SHP77 treated with DMSO at 0.1 percent for 48 hours (cell line): ENCODE data around the gene TTC21B.
"Not testable (repeated sequence)": the region's sequence is repeated elsewhere in the genome, so short reads cannot be mapped to it uniquely, and the experiment has no call there.

Experiments
- DNase-seq: peaks from one replicate; lab custom pipeline; 2025; lab: John Stamatoyannopoulos, UW

Gene TTC21B

GRCh38 chr2:165886487-165887146 is 67.0 kb downstream of the TTC21B start:
- no peak for DNase-seq

- DNase-seq: no peak
These were observed 75.7 kb downstream of the TTC21B start for GRCh38 chr2:165877565-165878550.

- DNase-seq: no peak
These were observed 76.9 kb downstream of the TTC21B start for GRCh38 chr2:165876712-165877111.

- no peak for DNase-seq
These were observed 77.3 kb downstream of the TTC21B start for GRCh38 chr2:165876269-165876668.

- peak; percentile 13 for DNase-seq
These were observed 79.0 kb downstream of the TTC21B start for GRCh38 chr2:165874445-165875039.

- no peak for DNase-seq
These were observed 81.3 kb downstream of the TTC21B start for GRCh38 chr2:165872101-165872791.

- no peak for DNase-seq
These were observed 82.6 kb downstream of the TTC21B start for GRCh38 chr2:165871025-165871424.

GRCh38 chr2:165870346-165870745 is 83.2 kb downstream of the TTC21B start:
- no peak for DNase-seq

- DNase-seq: no peak
These were observed 85.4 kb downstream of the TTC21B start for GRCh38 chr2:165868211-165868610.

GRCh38 chr2:165864296-165864695 is 89.3 kb downstream of the TTC21B start:
- DNase-seq: no peak

GRCh38 chr2:165863810-165864261 is 89.7 kb downstream of the TTC21B start:
- DNase-seq: no peak

GRCh38 chr2:165861083-165861482 is 92.5 kb downstream of the TTC21B start:
- DNase-seq: not testable (repeated sequence)

- DNase-seq: not testable (repeated sequence)
These were observed 93.9 kb downstream of the TTC21B start for GRCh38 chr2:165859723-165860122.

- no peak for DNase-seq
These were observed 95.7 kb downstream of the TTC21B start for GRCh38 chr2:165857876-165858275.

- DNase-seq: no peak
These were observed 101.2 kb downstream of the TTC21B start for GRCh38 chr2:165852394-165852793.

GRCh38 chr2:165847001-165847400 is 106.6 kb downstream of the TTC21B start:
- DNase-seq: no peak

GRCh38 chr2:165846056-165846455 is 107.5 kb downstream of the TTC21B start:
- no peak for DNase-seq

- DNase-seq: no peak
These were observed 109.4 kb downstream of the TTC21B start for GRCh38 chr2:165844216-165844615.

GRCh38 chr2:165843351-165843750 is 110.2 kb downstream of the TTC21B start:
- DNase-seq: no peak

- no peak for DNase-seq
These were observed 113.1 kb downstream of the TTC21B start for GRCh38 chr2:165840333-165840958.

- no peak for DNase-seq
These were observed 114.0 kb downstream of the TTC21B start for GRCh38 chr2:165839610-165840009.

- DNase-seq: no peak
These were observed 116.5 kb downstream of the TTC21B start for GRCh38 chr2:165837122-165837521.
